Left renal pelvis (tissue), 4 donors: ENCODE measurements around the gene TBL1X. TPM values are rescaled to one million over a fixed set of nuclear protein-coding genes. Genes with fewer than 3 reads are reported as not detected.
"Not testable (repeated sequence)": the region's sequence is repeated elsewhere in the genome, so short reads cannot be mapped to it uniquely, and the experiment has no call there.

Experiments
- DNase-seq, 4 donors: peaks; one replicate each; pipeline ENCODE4 v3.0.0-alpha.2; 2013; ENCODE audit warnings: low read depth in 4 of 4, low spot score in 3 of 4
- polyA plus RNA-seq, 4 donors: library from polyadenylated mRNA; unstranded; fragments of 120-200 nt; gene quantifications; one replicate each; pipeline ENCODE4 v1.2.1, GENCODE V29; 2013; ENCODE audit not compliant: insufficient read length in 4 of 4

Gene TBL1X
- 10 to 100 TPM; 23.2 to 27.4 (median 25.9) TPM for polyA plus RNA-seq

DNA sequence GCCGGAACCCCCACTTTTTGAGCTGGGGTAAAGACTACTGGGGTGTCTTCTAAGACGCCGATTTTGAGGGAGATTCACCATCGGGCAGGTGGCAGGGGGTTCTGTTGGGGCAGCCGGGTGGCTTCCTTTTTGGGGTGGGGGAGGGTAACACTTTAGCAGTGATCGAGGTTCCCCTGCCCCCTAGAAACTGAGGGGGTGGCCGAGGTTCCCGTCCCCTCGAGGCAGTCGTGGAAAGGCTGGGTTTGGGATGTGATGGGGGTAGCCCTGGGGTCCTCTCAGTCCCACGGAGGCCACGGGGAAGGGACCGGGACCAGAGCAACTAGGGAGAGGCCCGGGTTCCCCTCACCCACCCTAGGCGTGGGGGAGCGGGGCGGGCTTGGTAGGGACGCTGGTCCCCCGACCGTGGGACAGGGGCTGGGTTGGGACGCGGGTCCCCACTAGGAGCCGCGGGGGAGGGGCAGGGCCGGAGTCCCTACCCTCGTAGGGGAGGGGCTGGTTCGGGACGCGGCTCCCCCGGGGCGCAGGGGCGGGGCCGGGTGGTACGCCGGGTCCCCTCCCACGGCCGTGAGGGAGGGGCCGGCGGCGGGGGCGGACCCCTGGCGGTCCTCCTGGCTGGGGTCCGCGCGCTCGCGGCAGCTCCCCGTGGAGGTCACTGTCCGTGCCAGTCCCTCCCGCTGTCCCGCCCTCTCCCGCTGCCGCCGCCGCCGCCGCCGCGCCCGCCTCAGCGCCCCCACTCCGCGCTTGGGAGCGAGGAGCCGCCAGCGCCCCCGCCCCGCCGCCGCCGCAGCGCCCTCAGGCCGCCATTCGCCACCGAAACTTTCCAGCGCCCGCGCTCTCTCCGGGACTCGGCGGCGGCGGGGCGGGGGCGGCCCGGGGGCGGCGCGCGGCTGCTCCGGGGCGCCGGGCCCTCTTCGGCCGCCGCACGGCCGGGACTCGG lies at the start of gene TBL1X:
TBL1X (plus strand) TSS at position 624 of the 937 bp plus-strand sequence. CDS start 188,529 bp downstream, outside the sequence.
- no peak for DNase-seq

DNA sequence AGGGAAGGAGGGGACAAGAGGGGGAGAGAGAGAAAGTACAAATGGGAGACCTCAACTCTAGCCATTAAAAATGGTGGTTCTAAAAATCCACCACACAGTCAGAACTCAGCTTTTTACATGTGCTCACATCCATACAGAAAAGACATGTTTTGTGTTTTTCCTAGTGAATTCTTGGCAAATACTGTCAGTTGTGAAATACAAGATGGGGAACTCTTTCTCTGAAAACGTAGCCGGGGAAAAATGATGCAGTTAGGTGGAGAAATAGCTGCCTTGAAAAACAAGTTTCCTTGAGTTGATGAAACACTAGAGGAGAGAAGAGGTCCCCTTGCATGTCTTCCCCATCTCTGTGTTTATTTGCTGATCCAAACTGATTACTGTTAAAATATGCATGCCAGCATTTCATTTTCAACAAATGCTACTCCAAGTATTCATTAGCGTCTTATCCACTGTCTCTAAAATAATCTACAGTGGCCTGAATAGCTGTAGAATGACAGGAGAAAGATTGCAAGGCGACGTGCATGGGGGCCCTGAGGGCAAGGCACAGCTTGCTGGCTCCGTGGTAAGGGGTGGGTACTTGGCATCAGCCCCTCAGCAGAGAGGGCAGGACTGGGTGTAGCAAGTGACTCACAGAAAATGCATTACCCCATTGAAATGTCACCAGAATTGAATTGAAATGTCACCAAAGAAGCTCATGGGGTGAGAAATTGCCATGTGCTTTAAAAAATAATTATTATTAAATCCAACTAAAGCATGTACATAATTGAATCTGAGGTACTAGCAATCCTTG lies 48.1 kb upstream of the TBL1X start:
- no peak for DNase-seq

DNA sequence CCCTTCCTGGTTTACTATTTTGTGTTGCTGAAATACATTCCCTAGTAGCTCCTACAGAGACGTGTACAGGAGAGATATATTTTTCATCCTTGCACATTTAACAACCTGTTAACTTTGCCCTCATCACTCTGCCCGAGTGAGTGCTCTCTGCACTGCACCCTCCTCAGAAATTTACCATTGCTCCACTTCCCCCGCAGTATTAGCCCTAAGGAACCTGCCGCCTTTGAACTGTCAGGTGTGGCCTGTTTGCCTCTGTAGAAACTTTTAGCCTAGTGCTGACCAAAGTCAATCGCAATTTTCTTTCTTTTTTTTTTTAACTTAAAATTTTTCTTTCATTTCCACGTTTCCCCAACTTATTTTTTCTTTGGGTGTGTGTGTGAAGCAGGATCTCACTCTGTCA lies 46.6 kb upstream of the TBL1X start:
- DNase-seq: no peak

DNA sequence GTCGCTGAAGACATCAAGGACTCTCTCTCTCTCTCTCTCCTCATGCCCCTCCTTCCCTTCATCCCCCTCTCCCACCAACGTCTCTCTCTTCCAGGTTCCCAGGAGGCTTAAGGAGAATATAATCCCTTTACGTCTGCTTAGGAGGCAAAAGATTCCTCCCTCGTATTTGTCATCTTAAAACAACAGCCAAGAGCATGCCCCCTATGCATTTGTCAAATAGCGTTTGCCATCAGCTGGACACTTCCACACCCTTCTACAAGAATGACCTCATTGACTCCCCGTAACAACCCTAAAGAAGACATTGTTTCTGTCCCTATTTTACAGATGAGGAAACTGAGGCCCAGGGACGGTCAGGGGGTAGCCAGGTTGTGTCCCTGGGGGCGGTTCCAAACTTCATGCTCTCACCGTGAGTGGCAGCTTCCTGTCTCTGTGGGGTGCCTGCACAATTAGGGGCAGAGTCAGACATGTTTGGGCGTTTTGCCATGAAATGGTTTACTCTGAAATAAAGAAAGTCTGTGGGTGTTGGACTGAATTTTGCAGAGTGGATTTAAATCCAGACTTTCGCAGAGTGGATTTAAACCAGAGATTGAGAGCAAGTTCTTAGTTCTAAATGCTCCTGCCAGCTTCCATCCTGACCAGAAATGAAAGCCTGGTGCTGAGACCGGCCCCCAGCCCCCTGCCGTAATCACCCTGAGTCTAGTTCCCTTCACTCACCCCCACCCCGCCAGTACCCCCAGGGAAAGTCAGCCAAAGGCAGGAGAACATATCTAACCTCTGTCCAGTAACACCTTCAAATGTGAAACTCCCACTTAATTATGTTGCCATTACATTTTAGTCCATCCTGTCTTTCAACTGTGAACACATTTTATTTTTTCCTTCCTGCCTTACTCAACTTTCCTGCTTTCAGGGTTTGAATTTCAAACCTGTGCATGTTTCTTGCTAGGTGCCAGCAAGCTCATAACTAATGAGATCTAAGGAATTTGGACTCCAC lies 44.3 kb upstream of the TBL1X start:
- DNase-seq: no peak

DNA sequence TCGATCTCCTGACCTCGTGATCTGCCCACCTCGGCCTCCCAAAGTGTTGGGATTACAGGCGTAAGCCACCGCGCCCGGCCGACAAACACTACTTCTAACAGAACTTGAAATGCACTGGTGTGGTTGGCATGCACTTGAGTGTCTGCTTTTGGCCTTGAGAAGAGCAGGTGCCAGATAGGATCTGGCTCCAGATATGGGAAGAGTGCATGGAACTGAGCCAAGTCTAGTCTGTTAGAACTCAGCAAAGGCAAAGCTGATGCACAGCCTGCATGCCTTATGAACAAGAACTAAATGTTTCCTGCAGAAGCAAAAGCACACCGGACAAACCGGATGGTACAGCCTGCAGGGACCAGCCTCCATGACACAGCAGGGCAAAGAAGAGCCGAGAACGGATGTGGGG lies 35.1 kb upstream of the TBL1X start:
- DNase-seq: no peak

DNA sequence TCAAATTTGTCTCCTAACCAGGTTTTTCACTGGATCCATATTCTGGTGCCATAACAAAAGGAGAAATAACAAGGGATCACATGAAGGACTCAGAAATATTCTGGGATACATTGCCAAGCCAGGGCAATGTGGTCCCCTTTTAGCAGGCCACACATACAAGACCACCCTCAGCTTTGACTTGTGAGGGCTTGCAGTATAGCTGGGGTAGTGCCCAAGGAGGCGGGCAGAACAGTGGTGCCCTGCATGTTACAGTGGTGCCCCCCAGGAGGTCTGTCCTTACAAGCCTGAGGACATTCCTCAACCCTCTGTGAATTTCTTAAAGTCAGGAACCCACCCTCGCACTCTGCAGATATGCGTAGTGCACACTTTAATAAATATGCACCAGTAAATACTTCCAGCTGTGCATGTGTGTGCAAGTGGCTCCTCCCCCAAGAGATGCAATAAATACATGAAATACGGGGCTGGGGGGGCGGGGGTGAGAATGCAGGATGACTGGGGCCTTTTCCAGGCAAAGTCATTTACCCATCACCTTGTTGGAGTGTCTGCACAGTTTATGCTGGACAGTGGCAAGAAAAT lies 34.4 kb upstream of the TBL1X start:
- no peak for DNase-seq

DNA sequence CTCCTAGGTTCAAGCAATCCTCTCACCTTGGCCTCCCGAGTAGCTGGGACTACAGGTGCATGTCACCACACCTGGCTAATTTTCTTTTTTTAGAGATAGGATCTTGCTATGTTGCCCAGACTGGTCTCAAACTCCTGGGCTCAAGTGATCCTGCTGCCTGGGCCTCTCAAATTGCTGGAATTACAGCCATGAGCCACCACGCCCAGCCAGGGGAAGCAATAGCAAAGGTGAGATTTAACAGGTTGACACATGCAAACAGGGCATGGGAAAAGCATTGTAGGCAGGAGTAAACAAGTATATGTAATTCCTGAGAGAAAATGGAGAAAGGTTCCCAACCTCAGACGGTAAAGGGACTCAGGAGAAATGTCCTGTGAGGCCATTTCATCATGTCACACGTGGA lies 33.6 kb upstream of the TBL1X start:
- DNase-seq: no peak

DNA sequence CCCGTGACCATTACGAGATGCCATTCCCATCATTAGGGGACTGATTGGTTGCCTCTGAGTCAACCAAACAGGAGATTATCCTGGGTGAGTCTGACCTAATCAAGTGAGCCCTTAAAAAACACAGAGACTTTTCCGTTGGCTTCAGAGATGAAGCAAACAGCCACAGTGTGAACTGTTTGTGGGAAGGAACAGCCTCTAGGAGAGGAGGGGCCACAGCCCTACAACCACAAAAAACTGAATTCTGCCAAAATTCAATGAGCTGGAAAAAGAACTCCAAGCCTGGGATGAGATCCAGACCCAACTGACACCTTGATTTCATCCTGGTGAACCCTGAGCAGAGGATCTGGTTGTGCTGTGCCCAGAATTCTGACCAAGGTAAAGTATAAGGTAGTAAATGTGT lies 31.3 kb upstream of the TBL1X start:
- no peak for DNase-seq

DNA sequence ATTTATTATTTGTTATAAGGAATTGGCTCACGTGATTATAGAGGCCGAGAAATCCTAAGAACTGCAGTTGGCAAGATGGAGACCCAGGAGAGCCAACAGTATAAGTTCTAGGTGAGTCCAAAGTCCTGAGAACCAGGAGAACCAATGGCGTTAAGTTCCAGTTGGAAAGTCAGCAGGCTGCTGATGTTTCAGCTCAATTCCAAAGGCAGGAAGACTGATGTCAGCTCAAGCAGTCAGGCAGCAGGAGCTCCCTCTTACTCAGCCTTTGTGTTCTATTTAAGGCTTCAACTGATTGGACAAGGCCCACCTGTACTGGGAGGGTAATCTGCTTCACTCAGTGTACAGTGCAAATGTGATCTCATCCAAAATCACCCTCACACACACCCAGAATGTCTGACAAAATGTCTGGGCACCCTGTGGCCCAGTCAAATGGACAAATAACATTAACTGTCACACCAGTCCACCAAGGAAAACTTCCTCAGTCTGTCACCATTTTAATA lies 30.8 kb upstream of the TBL1X start:
- DNase-seq: no peak

DNA sequence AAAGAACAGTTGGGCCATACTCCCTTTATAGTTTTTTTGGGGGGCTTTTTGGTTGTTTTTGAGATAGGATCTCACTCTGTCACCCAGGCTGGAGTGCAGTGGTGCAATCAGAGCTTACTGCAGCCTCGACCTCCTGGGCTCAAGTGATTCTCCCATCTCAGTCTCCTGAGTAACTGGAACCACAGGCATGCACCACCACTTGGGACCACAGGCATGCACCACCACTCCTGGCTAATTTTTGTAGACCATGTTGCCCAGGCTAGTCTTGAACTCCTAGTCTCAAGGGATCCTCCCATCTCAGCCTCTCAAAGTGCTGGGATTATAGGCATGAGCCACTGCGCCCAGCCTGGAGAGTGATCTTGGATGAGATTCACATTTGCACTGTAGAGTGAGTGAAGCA lies 29.8 kb upstream of the TBL1X start:
- not testable (repeated sequence) for DNase-seq

DNA sequence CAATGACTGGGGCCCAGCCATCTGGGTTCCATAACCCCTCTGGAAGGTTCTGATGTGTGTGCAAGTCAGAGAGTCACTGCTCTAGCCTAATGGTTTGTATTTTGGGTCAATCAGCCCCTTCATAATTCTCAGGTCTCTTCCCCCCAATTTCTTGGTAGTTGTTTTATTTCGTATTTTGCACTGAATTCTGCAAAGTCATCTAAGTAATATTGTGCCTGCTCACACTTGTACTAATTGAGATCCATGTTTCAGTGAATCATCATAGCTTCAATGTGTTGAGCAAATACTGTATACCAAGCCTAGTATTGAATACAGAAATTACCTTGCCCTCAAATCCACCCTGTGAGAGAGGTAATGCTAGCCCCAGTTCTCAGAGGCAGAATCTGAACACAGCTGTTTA lies 28.0 kb upstream of the TBL1X start:
- DNase-seq: no peak

DNA sequence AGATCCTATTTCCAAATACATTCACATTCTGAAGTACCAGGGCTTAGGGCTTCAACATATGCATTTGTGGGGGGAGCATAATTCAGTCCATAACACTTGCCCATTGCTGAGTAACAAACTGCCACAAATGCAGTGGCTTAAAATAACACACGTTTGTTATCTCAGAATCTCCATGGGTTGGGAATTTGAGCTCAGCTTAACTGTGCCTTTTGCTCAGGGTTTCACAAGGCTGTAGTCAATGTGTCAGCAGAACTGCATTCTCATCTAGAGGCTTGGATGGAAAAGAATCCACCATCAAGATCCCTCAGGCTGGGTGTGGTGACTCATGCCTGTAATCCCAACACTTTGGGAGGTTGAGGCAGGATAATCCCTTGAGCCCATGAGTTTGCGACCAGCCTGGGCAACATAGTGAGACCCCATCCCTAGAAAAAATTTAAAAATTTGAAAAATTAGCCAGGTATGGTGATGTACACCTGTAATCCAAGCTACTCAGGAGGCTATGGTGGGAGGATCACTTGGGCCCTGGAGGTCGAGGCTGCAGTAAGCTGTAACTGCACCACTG lies 25.8 kb upstream of the TBL1X start:
- DNase-seq: no peak

DNA sequence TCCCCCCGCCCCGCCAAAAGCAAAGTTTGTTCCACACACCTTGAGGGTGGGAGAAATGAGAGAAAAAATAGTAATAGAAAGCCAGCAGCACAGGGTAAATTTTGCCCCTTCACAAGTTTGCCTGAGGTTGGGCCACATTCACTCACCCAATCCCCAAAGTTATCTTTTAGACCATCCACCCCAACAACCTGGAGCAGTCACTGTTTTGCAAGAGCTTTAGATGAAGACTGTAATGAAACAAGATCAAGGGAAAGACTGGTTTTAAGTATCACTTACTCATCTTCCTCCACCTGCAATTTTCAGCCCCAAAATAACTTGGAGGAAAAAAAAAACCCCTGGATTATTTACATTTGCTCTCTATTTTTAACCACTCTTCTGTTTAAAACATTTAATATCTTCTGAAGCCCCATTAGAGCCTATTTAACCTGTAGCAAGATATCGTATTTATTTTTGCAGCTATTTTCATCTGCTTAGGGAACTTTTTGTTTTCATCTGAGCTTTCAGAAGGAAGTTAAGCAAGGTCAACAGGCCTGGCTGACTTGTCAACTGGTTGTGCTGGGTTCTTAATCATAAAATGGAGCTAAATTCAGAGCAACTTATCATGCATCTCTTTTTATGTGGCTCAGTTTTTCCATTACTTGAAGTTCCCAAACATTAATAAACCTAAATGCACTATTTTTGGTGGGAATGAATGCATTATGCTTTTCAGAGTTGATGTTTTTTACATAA lies 24.6 kb upstream of the TBL1X start:
- DNase-seq: no peak

DNA sequence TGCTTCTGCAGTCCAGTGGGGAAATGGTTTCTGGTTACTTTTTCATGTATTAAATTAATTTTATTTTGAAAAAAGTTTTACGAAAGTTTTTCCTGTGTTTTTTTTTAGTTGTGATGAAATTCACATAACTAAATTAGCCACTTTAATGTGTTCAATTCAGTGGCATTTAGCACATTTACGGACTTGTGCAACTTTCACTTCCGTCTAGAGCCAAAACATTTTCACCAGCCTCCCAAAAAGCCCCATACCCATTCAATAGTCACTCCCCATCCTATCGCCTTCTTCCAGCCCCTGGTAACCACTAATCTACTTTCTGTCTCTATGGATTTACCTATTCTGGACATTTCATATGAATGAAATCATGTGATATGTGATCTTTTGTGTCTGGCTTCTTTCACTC lies 22.8 kb upstream of the TBL1X start:
- no peak for DNase-seq

DNA sequence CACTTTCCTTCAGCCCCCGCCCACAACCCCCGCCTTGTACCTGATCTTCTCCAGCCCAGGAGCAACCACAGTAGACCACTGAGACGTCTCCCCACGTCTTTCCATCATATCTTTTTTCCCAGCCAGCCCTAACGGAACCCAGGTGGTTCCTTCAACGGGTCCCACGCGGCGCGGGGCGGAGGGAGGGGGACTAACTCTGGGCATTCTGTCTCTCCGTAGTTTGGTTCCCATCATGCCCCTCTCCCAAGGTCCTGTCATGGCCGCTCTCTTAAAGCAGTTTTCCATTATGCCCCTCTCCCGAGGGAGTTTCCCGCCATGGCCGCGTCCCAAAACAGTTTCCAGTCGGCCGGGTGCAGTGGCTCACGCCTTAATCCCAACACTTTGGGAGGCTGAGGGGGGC lies 21.5 kb upstream of the TBL1X start:
- no peak for DNase-seq

DNA sequence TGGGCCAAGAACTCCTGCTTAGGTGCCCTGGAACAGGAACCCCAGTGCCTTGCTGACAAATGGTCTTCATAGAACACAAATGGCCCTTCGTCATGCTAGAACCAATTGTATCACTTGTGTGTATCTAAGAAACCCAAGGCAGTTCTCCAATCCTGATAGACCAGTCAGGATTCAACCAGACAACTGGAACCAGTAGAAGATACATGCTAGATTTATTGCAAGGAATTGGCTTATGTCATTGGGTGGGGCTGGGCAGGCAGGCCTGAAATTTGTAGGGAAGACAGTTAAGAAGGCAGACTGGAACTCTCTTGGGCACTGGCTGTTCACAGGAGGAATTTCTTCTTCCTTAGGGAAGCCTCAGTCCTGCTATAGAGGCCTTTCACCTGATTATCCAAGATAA lies 17.0 kb upstream of the TBL1X start:
- no peak for DNase-seq

DNA sequence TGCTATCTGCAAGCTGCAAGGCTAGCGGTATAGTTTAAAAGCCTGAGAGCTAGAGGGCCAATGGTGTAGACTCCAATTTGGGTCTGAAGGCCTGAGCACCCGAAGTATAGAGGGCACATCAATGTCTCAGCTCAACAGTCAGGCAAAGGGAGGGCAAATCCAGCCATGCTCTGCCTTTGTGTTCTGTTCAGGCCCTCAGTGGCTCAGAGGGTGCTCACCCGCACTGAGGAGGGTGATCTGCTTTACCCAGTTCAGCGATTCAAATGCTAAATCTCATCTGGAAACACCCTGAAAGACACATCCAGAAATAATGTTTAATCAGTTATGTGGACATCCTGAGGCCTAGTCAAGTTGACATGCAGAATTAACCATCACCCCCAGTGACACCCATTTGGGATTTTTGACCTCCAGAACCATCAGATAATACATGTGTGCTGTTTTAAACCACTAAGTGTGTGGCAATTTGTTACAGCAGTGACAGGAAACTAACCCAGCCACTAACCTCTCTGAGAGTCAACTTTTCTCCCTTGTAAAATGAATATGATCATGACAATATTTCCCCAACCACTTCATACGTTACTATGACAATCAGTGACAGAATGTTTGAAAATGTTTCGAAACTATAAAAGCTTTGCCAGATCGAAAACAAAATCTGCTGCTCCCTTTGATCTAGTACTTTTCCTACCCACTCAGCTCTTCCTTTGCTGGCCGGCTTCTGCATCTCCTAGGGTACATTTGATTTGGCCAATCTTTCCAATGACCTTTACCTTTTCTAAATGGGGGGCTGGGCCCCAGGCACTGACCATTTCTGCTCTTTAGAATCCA lies 8.4 kb upstream of the TBL1X start:
- no peak for DNase-seq

DNA sequence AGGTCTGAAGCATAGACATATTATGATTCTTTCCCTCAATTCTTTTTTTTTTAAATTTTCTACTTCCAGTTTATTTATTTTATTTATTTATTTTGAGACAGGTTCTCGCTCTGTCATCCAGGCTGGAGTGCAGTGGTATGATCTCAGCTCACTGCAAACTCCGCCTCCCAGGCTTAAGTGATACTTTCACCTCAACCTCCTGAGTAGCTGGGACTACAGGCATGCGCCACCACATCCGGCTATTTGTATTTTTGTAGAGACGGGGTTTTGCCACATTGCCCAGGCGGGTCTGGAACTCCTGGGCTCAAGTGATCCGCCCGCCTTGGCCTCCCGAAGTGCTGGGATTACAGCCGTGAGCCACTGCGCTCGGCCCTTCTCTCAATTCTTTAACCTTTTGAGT lies 6.8 kb upstream of the TBL1X start:
- DNase-seq: not testable (repeated sequence)
